CMK (cell line): ENCODE measurements around the gene TACR2.

Experiments used
- DNase-seq: peaks from one replicate; pipeline ENCODE4 v3.0.0-alpha.2; 2010; ENCODE audit warnings: low read depth

Gene TACR2

DNA sequence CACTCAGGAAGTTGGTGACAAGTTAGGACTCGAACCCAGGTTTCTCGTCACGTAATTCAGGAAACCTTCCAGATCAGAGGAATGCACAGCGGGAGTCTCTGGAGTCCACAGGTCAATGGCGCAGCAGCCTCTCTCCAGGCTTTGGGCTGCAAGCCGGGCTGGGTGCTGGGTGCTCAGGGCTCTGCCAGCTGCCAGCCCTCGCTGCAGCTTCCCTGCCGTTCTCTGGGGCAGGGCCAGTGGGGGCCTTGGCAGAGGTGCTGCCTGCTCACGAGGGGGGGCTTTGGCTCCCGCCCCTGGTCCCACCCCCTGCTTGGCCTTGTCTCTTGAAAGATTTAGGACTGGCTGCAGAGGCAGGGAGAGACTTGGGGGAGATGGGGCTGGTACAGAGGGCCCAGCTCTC lies at the start of gene TACR2:
Gene TACR2 (minus strand): TSS at position 224 of the 400 bp plus-strand sequence. CDS start 595 bp downstream, outside the sequence.
- DNase-seq = no peak

DNA sequence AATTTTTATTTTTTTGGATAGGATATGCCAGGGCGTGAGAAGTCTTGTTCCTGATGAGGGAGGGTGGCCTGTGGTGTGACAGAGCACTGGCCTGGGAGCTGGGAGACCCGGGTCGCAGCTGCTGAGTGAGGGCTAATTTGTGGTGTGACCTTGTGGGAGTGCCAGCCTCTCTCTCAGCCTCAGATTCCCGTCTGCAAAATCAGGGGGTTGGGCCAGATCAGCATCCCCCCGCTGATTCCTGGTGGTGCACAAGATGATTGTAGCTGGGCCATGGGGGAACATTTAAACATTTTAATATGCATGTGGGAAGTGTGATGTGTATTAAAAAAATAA lies 49.4 kb upstream of the TACR2 start:
- no peak for DNase-seq

DNA sequence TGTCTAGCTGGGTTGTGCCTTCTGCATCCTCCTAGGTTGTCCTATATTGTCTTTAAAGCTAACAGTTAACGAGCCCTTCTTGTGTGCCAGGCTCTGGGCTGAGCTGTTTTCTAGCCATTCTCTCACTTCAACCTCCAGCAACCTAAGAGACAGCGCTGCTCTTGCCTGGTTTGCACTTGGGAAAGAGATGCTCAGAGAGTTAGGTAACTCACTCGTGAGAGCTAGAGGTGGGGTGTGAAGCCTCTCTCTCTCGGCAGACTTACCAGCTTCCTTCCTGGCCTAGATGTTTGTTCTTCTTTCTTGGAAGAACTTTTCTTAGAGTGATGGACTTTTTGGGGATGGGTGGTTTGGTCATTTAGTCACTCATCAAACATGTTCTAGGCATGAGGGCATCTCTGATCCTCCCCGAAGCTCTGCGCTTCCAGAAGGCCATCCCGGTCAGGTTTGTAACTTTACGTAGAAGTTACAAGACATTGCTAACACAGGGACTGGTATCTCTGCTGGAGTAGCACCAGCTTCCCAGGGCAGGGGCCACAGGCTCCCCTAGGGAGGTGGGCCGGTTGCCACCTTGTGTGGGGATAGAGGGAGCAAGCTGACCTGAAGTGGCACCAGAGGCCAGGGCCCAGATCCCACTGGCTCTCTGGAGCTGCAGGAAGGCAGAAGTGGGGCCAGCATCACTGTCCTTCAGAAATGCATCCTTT lies 48.9 kb upstream of the TACR2 start:
- no peak for DNase-seq

DNA sequence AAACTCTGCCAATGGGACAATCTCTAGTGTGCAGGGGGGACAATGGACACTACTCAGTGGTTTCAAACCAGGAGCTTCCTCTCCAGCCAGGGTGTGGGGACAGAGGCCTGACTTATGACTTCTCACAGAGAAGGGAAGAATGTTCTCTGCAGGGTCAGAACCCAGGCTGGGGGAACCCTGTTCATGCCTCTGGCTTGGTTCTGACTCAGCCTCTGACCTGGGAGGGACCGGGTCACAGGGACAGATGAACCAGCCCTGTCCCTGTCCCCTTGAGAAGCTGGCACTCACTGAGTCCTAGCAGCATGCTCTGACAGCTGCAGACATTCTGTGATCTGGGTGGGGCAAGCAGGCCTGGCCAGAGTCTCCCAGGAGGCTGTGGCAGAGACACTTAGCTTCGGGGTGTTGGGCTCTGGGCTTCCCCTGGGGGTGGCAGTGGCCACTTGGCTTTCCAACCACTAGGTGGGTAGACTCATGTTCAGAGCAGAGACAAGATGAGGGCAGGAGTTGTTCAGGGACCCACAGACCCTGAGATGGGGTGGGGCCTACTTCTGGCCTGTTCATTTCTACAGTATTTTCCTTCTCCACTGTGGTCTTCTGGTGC lies 48.2 kb upstream of the TACR2 start:
- DNase-seq = no peak

DNA sequence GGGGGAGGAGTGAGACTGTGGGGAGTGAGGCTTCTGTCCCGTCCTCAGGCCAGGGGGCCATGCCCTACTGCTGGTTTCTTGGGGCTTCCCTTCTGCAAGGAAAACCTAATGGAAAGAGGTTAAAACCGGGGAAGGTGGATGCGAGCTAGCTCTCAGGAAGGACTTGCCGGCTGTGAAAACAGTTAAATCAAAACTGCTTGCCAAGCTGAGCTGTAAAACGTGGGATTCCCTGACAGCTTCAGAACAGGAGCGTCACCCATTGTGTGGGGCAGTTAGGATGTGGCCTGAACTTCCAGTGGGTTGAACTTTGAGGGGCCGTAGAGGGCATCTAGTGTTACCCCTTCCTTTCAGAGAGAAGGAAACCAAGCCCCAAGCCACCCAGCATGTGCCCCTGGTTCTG lies 47.7 kb upstream of the TACR2 start:
- DNase-seq = no peak

DNA sequence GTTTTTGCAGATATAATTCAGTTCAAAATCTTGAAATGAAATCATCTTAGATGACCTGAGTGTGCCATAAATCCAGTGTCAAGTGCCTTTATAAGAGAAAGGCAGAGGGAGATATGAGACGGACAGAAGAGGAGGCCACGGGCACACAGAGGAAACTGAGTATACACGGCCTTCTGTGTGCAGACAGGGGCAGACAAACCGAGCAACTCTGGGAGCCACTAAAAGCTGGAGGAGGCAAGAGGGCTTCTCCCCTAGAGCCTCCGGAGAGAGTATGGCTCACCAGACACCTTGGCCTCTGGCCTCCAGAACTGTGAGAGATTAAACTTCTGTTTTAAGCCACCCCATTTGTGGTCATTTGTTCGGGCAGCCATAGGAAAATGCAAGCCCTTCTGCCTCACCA lies 47.2 kb upstream of the TACR2 start:
- no peak for DNase-seq

DNA sequence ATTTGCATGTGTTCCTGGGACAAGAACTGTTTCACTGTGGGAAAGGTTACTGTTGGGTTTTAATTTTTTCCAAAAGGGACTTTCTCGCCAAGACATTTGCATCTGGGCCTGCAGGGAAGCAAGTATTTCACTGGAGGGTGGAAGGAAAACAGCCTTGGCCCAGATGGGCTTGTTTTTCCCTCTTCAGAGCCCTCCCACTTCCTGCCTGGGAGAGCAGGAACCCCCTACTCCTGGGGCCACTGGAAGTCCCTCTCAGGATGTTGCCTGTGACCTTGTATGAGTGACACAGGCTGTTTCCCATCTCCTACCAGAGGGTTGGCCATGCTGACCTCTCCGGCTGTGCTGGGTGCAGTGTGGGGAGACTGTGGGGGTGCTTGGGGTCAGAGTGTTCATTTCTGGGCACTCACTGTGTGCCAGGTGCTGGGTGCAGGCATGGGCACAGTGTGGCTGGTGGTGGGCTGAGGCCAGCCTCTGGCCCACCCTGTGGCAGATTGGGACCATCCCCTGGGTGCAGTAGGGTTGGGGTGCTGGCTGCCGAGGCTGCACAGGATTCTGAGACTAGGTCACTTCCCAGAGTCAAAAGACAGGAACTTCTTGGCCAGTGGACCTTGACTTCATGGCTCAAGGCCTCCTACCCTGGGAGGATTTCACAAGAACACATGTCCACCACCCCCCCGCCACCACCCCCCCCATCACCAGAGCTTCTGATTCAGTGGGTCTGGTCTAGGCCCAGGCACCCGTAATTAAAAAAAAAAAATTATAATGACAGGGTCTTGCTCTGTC lies 44.7 kb upstream of the TACR2 start:
- DNase-seq = no peak

DNA sequence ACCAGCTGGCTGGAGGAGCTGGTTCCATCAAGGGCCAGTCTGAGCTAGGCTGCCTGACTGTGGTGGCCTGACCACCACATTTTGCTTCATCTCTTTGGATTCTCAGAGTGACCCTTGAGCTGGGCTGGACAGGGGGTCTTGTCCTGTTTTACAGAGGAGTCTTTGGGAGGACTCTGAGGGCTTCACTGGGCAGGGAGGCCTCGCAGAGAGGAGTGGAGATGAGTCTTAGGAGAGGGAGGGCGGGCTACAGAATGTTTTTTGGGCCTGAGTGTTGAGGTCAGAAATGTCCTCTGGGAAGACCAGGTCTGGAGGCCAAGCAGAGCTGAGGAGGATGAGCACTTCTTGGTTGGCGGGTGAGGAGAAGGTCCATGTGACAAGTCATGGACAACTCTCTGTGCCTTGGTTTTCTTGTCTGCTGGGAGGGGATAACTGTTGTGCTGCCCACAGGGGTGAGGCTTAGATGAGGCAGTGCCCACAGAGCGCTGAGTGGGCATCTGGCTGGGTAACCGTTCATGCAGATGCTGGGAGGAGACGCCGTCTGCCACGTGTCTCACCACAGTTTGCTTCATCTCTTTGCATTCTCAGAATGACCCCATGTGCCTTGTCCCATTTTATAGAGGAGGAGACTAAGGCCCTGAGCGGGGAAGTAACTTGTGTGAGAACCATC lies 44.0 kb upstream of the TACR2 start:
- DNase-seq = no peak

DNA sequence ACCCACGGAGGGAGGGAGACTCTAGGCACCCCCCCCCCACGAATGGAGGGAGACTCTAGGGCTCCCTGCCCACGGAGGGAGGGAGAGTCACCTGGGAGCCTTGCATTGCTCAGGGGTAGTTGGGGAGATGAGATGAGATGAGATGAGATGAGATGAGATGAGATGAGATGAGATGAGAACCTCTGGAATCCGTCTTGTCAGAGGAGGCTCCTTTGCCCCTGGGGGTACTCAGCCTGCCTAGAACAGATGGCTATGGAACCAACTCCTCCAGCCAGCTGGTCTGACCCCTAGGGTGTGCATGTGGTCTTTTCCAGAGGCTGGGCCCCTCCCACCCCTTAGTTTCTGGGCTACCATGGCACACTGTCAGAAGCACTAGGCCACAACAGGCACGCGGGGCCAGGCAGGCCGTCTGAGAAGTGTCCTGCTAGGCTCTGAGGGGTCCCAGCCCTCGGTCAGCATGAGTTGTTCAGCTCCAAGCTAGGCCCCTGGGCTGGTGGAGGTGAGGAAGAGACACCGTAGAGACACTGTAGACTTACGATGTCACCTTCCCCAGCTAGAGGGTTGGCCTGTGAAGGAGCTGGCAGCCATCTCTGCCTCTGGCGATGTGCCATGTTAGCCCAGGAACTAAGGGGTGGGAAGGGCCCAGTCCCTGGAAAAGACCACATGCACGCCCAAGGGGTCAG lies 43.3 kb upstream of the TACR2 start:
- no peak for DNase-seq

DNA sequence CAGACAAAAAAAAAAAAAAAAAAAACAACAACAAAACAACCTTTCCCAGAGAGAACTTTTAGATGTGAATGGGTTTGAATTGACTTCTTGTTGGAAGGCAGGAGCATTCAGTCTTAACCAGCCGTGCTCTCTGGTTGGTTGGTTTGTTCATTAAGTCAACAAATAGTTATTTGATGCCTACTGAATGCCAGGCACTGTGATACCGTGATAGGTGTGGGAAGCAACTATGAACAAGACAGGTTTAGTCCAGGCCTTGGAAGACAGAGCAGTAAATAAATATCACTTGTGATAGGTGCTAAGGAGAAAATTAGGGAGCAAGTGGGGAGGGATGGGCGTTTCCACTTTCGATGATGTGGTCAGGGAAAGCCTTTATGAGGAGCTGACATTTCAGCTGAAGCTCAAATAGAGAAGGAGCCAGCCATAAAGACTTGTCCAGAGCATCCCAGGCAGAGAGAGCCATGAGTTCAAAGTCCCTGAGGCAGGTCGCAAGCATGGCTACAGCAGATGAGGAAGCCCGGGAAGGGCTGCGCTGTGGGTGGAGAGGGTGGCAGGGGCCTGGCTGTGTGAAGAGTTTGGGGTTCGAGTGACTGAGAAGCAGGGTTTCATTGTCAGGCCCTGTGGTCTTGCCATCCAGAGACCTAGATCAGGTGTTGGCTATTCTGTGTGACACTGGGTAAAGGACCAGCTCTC lies 42.5 kb upstream of the TACR2 start:
- no peak for DNase-seq

DNA sequence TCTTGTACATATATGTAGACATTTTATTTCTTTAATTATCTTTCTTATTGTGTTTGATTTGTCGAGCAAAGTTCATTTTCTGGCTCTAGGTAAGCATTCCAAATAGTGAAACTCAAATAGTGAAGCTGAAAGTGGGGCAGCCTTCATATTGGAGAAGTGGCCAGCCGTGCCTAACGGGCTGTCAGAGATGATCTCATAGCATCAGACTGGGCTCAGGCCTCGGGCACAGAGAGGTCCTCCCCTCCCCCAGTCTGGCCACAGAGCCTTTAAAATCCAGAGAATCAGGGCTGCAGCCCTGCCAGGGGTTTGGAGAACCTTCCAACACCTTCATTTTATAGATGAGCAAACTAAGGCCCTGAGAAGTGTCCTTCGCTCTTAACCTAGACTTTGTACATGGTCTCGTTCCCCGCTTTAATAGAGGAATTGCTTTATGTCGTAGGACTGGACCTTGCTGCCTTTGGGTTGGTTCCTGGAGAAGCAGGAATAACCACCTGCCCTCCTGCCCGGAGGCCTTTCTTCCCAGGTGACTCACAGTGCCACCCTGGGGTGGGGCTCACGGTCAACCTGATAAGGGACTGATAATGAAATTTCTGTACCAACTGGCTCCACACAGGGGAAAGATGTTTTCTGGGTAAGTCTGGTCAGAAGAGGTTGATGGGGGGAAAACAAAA lies 41.8 kb upstream of the TACR2 start:
- no peak for DNase-seq

DNA sequence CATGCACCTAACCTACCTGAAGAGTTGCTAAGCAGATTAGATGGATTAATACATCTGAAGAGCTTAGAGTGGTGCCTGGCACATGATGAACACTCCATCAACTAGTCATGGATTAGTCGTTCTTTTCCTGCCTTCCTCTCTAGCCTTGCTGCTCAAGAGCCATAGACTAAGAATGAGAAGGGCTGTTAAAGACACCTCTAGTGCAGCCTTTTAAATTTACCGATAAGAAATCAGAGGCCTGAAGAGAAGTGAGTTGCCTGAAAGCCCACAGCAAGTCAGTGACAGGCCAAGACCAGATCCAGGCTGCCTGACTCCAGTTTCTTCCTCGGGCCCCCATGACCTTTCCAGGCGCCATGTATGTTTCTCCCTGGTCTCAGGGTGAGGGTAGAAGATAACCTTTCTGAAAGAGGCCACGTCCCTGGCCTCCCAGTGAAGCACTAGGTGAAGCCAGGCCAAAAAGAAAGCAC lies 41.1 kb upstream of the TACR2 start:
- DNase-seq = no peak

DNA sequence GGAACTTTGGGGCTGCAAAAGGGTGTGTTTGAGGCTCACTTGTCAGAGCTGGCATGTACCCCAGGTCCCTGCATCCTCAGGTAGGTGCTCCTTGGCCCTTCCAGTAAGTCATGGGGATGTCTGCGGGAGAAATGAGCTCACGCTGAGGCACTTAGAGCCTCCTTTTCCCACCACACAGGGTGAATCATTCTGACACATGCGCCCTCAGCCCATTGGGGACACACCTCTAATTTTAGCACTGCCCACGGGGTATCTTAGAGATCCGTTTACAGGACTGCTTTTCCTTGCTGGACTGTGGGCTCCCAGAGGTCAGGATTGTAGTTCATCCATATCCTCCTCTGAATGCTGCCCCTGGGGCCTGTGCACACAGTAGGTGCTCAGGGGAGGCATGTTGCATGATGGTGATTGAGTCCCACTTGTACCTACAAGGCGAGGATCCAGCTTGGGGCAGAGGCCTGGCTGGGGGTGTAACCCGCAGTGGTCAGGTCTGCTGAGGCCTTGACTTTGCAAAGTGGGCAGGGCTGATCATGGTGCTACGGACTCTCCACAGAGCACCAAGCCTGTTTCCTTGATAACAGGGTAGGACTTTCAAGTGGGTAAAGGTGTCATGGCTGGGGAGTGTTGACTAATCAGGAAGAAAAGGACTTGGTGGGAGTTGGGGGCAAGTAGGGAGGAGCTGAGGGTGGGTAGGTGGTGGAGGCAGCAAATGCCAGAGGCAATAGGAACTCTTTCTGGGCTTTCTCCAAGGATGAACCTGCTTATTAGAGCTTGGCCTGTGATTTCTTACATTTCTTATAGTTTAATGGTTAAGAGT lies 40.4 kb upstream of the TACR2 start:
- DNase-seq = no peak

DNA sequence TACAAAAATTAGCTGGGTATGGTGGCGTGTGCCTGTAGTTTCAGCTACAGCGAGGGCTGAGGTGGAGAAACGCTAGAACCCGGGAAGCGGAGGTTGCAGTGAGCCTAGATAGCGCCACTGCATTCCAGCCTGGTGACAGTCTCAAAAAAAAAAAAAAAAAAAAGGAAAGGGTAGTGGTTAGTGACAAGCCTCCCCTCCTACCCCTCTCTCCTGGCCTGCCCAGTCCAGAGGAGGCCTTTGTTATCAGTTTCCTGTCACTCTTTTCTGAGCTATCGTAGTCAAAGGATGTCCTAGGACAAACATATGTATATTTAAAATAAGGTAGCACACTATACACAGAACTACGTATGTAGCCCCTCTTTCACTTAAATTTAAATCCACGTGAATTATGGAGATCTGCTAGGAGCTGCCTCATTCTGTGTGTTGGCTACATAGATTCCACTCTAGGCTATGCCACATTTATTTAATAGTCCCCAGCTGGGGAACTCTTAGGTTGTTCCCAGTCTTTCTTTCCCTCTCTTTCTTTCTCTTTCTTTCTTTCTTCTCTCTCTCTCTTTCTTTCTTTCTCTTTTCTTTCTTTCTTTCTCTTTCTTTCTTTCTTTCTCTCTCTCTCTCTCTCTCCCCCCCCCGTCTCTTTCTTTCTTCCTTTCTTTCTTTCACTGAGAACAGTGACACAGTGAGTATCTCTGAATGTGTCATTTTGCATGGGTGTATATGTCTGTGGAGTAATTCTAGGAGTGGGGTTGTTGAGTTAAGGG lies 38.5 kb upstream of the TACR2 start:
- peak; percentile 69 for DNase-seq

DNA sequence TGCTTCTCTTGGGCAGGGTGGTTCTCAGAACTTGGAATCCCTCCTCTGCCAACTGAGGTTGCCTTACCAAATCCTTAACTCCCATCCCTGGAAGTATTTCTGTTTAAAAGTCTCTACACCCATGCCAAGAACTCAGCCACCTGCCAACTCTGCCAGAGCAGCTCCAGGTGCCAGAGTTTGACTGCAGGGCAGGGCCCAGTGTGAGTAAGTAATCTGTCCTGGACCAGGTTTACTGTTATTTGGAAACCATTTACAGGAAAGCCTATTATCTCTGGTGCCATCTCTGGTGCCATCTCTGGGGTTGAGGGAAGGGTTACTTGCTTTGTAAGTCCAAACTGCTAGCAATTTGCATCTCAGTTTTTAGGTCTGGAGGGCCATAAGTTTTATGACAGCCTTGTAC lies 37.1 kb upstream of the TACR2 start:
- no peak for DNase-seq

DNA sequence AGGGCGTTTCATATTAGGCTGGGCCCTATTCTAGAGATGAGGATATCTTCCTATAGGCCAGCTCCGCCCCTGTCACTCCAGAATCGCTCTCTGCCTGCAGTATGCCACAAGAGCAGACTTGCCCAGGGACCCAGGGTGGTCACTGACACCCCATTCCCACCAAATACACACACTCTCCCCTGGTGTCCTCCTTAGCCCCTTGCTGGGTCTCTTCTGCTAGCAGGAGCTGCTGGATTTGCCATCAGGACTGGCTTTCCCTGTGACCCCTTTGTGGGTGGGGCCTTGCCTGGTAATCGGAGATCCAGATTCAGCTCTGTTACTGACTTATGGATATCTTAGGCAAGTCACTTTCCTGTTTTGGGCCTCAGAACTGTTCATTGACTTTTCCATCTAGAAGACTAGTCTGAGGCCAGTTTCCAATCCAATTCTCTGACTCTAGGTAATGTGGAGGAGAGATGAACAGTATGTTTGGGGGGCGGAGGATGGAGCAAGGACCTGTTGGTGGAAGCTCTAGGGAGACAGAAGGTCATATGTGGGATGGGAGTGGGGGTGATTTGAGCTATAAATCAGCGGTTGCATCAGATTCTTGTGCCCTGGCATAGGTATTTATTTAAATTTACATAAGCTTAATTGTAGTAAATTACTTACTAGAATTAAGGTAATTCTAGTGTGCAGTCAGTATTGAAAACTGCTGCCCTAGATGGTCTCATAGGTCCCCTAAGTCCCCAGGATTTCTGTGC lies 36.1 kb upstream of the TACR2 start:
- DNase-seq = no peak

DNA sequence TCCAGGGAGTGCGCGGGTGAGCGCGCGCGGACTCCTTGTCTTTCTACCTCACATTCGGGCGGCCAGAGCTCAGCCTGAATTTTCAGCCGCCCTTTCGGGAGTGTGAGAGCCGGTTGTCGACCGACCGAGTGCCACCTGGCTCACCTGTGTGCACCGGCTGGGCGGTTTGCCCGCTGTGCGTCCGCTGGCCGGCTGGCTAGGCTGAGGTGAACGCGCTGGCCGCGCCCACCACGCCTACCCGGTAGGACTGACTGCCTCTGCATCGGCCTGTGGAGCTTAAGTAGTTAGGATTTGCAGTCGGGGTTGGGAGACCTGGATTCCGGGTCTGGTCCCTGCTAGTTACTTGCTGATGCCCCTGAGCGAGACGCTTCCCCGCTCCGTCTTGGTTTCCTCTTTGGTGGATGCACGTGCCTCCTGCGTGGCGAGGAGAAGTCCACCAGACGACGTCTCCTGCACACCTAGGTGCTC lies 35.1 kb upstream of the TACR2 start:
- no peak for DNase-seq

DNA sequence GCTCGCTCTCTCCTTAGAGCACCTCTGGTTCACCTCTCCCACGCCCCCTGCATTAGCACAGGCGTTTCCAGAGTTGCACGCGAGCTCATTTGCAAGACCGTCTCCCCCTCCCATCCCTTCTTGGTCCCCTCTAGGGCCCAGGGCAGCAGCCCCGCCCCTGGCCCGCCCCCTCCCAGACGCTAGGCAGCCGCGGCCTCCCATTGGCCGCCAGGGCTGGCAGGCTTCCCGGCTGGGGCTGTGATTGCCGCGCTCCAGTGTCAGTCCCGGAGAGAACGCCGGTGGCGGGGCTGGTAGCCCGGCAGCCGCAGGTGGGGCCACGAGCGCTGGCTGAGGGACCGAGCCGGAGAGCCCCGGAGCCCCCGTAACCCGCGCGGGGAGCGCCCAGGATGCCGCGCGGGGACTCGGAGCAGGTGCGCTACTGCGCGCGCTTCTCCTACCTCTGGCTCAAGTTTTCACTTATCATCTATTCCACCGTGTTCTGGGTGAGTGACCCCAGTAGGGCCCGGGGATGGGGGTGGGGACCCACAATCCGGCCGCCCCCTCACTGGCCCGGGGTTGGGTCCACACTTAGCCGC lies 34.6 kb upstream of the TACR2 start, which contains the start of gene TSPAN15:
Gene TSPAN15 (plus strand): TSS at position 257 of the 575 bp plus-strand sequence. CDS start 130 bp downstream, at position 387.
- peak; percentile 68 for DNase-seq
